Measurements from ENCODE around the gene IL33. TPM values are rescaled to one million over a fixed set of nuclear protein-coding genes. Genes with fewer than 3 reads are reported as not detected.

Gene IL33
- total and polyA plus RNA-seq, 2 experiments from 2014 or later = not detected

GRCh38 chr9:6230037-6230780 lies 14.6 kb downstream of the IL33 start (continued):
- TF ChIP-seq ETS1 (IDR thresholded peaks at IDR 0.05) (no peak), ZNF114 (CRISPR knock-in tag; IDR thresholded peaks at IDR 0.05) (no peak), NANOG (IDR thresholded peaks at IDR 0.05; ENCODE audit: borderline replicate concordance) (no peak), CREB1 (CRISPR knock-in tag; IDR thresholded peaks at IDR 0.05; ENCODE audit: low read depth) (no peak), JUNB (IDR thresholded peaks at IDR 0.05; ENCODE audit: unreplicated experiment) (no peak)

GRCh38 chr9:6232336-6232945 lies 16.8 kb downstream of the IL33 start:
- H3K4me3 Mint-ChIP-seq = no peak overlapping the region
- peaks cover 2% of the 10 kb centered on the region for H3K4me1 Mint-ChIP-seq
- DNase-seq (ENCODE audit: low spot score) (no peak), ATAC-seq (no peak)
- Histone ChIP-seq H3K36me3 (ENCODE audit: insufficient read depth) (no peaks in the 10 kb centered on the region), H2AFZ (peak overlapping the region; percentile 39; the same call in 1 of the 2 replicates), H3K27ac (ENCODE audit: low read depth) (no peak overlapping the region), H3K27me3 (ENCODE audit: insufficient read depth) (no peaks in the 10 kb centered on the region), H3K4me3 (no peak overlapping the region), H3K4me2 (no peak overlapping the region), H3K79me2 (replicated peaks; ENCODE audit: insufficient read depth) (no peaks in the 10 kb centered on the region), H3F3A (replicated peaks; ENCODE audit: low read depth) (no peaks in the 10 kb centered on the region), H3K4me1 (ENCODE audit: insufficient read depth) (peaks cover 8% of the 10 kb centered on the region), H3K9me2 (ENCODE audit: insufficient read depth) (no peaks in the 10 kb centered on the region), H4K20me1 (replicated peaks; ENCODE audit: insufficient read depth) (no peaks in the 10 kb centered on the region)
- H3K27ac Mint-ChIP-seq = no peak overlapping the region
- H3K9me3 Mint-ChIP-seq = no peaks in the 10 kb centered on the region
- H3K27me3 Mint-ChIP-seq (ENCODE audit: insufficient read depth, low read depth, poor library complexity) = no peaks in the 10 kb centered on the region
- H3K36me3 Mint-ChIP-seq (ENCODE audit: low read depth) = no peaks in the 10 kb centered on the region
- TF ChIP-seq ZNF462 (CRISPR knock-in tag; IDR thresholded peaks at IDR 0.05) (no peak), REST (IDR thresholded peaks at IDR 0.05; ENCODE audit: unreplicated experiment) (no peak), ETS1 (IDR thresholded peaks at IDR 0.05) (no peak), POLR2AphosphoS5 (IDR thresholded peaks at IDR 0.05; ENCODE audit: low read depth) (no peak), CTCF (conservative IDR thresholded peaks at IDR 0.05; ENCODE audit: low read depth in 2 of 2) (no peak), EZH2phosphoT487 (IDR thresholded peaks at IDR 0.05; ENCODE audit: unreplicated experiment) (no peak)

Measured in GM23338 (cell line).